ENCODE results near the gene CNOT1. TPM values are rescaled to one million over a fixed set of nuclear protein-coding genes. Genes with fewer than 3 reads are reported as not detected.

Gene CNOT1
- total RNA-seq, 2 donors from 2014 or later, result 295 to 315 TPM

- no peaks in the 10 kb centered on the region for H3K9me3 Mint-ChIP-seq
- no peak for ATAC-seq (replicated peaks in 1 of 2)
- H3K4me3 Mint-ChIP-seq, result no peak overlapping the region
- H3K36me3 Mint-ChIP-seq (ENCODE audit: insufficient read depth in 2 of 2), result no peaks in the 10 kb centered on the region
- no peak overlapping the region for H3K27ac Mint-ChIP-seq
- peaks cover 8% of the 10 kb centered on the region for H3K27me3 Mint-ChIP-seq (ENCODE audit: low read depth)
- H3K4me1 Mint-ChIP-seq (ENCODE audit: low read depth), result peaks cover 2% of the 10 kb centered on the region
- no peak for DNase-seq
Measured at GRCh38 chr16:58506241-58507194, 123.1 kb downstream of the CNOT1 start.

GRCh38 chr16:58503863-58504688 lies 125.5 kb downstream of the CNOT1 start:
- Mint-ChIP-seq H3K4me3 (no peak overlapping the region), H3K4me1 (ENCODE audit: low read depth) (peaks cover 7% of the 10 kb centered on the region), H3K36me3 (ENCODE audit: insufficient read depth in 2 of 2) (no peaks in the 10 kb centered on the region), H3K27ac (no peak overlapping the region), H3K27me3 (ENCODE audit: low read depth) (peaks cover 8% of the 10 kb centered on the region), H3K9me3 (no peaks in the 10 kb centered on the region)
- ATAC-seq (replicated peaks in 1 of 2) (no peak), DNase-seq (no peak)

- no peak for DNase-seq
- no peak overlapping the region for H3K27ac Mint-ChIP-seq
- H3K4me3 Mint-ChIP-seq, result no peak overlapping the region
- H3K27me3 Mint-ChIP-seq (ENCODE audit: low read depth), result peaks cover 8% of the 10 kb centered on the region
- no peak for ATAC-seq (replicated peaks in 1 of 2)
- H3K4me1 Mint-ChIP-seq (ENCODE audit: low read depth), result peaks cover 7% of the 10 kb centered on the region
- H3K36me3 Mint-ChIP-seq (ENCODE audit: insufficient read depth in 2 of 2), result no peaks in the 10 kb centered on the region
- no peaks in the 10 kb centered on the region for H3K9me3 Mint-ChIP-seq
Measured at GRCh38 chr16:58503166-58503862, 126.3 kb downstream of the CNOT1 start.

GRCh38 chr16:58502217-58502921 lies 127.3 kb downstream of the CNOT1 start:
- DNase-seq (no peak), ATAC-seq (replicated peaks in 1 of 2) (no peak)
- H3K27me3 Mint-ChIP-seq (ENCODE audit: low read depth), result peaks cover 8% of the 10 kb centered on the region
- H3K4me1 Mint-ChIP-seq (ENCODE audit: low read depth), result peaks cover 7% of the 10 kb centered on the region
- no peaks in the 10 kb centered on the region for H3K9me3 Mint-ChIP-seq
- no peaks in the 10 kb centered on the region for H3K36me3 Mint-ChIP-seq (ENCODE audit: insufficient read depth in 2 of 2)
- H3K4me3 Mint-ChIP-seq, result no peak overlapping the region
- H3K27ac Mint-ChIP-seq, result no peak overlapping the region

DNA sequence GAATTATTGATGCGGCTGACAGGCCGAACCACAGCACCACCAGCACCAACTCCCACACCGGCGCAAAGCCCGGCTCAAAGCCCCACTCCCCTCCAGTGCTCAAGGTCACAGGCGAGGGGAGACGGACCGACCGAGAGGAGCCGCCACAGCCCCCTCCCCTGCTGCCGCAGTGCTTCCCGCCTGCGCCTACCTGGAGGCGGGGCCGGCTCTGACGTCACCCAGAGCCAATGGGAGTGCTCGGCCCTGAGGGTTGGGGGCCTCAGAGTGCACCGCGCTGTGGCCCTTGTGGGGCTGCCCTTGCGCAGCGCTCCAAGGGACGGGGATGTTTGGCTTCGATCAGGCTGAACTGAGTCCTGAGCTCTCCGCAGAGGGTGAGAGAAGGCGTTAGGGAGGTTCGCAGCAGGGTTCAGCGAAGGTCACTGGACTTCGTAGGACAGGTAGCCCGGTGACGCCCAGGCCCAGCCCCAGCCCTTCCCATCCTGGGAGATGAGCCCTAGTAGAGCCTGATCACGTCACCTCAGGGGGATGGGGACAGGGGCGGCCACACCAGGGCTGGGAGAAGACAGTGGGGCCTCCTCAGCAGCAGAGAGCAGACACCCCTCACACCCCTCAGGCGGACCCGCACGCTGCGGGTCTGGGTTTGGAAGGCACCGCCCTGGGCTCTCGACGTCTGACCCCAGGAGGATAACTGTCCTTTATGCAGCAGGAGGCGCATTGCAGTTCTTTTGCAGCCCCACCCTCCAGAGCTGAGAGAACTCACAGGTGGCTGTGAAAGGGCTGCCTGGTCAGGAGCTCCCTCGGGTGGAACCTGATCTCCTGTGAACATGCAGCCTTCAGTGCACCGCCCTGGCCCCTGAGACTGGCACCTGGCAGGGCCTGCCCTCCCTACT lies 128.1 kb downstream of the CNOT1 start:
- peak; percentile 59 to 65 for DNase-seq
- Mint-ChIP-seq H3K4me1 (ENCODE audit: low read depth) (peaks cover 14% of the 10 kb centered on the region), H3K9me3 (no peaks in the 10 kb centered on the region), H3K4me3 (peak overlapping the region; percentile 79 to 85), H3K36me3 (ENCODE audit: insufficient read depth in 2 of 2) (no peaks in the 10 kb centered on the region), H3K27ac (no peak overlapping the region), H3K27me3 (ENCODE audit: low read depth) (peaks cover 8% of the 10 kb centered on the region)
- peak; percentile 62 to 64 for ATAC-seq (replicated peaks in 1 of 2)

GRCh38 chr16:58500430-58501241 lies 129.0 kb downstream of the CNOT1 start:
- Mint-ChIP-seq H3K4me1 (ENCODE audit: low read depth) (peaks cover 16% of the 10 kb centered on the region), H3K9me3 (no peaks in the 10 kb centered on the region), H3K27ac (no peak overlapping the region), H3K36me3 (ENCODE audit: insufficient read depth in 2 of 2) (no peaks in the 10 kb centered on the region), H3K4me3 (peak overlapping the region; percentile 79 to 85), H3K27me3 (ENCODE audit: low read depth) (peaks cover 8% of the 10 kb centered on the region)
- ATAC-seq (replicated peaks in 1 of 2) (peak; percentile 29 to 31), DNase-seq (peak in 1 of 2 donors; percentile 39)

DNA sequence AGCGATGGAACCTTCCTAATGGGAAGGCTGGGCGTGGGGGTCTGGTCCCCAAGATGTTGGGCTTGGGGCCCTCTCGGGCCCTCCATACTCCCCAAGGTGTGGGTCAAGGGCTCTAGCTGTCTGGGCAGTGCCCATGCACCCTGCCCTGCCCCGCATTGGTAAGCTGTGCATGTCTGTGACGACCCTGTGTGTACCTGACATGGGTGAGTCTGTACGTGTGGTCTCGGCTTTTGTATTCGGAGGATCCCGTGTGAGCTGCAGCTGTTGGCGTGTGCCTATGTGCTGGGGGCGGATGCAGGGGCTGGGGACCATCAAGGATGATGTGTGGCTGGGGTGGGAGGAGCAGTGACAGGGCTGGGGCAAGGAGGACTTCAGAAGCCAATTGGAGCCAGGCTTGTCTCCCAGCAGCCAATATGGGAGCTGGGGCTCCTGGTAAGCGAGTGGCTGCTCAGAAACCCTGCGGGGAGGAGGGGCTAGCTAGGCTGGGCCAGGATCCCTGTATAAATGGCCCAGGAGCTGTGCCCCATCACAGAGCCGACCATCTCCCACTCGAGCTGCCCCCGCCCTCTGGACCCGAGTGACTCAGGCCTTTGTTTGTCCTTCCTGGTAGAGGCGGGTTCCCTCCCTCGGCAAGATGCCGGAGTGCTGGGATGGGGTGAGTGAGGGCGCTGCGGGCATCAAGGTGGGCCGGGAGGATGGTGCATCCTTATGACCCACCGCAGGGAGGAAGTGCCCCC lies 129.8 kb downstream of the CNOT1 start, which contains the start of gene NDRG4:
Gene NDRG4 (plus strand): TSS at position 529 of the 737 bp plus-strand sequence. CDS start 106 bp downstream, at position 635.
- Mint-ChIP-seq H3K9me3 (no peaks in the 10 kb centered on the region), H3K4me3 (peak within 1 kb of the TSS; percentile 79 to 85), H3K27me3 (ENCODE audit: low read depth) (peaks cover 8% of the 10 kb centered on the region), H3K4me1 (ENCODE audit: low read depth) (peaks cover 24% of the 10 kb centered on the region), H3K27ac (no peak within 1 kb of the TSS), H3K36me3 (ENCODE audit: insufficient read depth in 2 of 2) (no peaks in the 10 kb centered on the region)
- ATAC-seq (replicated peaks in 1 of 2) (peak; percentile 68 to 74), DNase-seq (peak; percentile 56 to 68)

GRCh38 chr16:58499092-58499511 lies 130.5 kb downstream of the CNOT1 start:
- no peak overlapping the region for H3K27ac Mint-ChIP-seq
- ATAC-seq (replicated peaks in 1 of 2), result no peak
- H3K4me1 Mint-ChIP-seq (ENCODE audit: low read depth), result peaks cover 29% of the 10 kb centered on the region
- H3K9me3 Mint-ChIP-seq, result no peaks in the 10 kb centered on the region
- DNase-seq, result no peak
- no peaks in the 10 kb centered on the region for H3K36me3 Mint-ChIP-seq (ENCODE audit: insufficient read depth in 2 of 2)
- peaks cover 8% of the 10 kb centered on the region for H3K27me3 Mint-ChIP-seq (ENCODE audit: low read depth)
- H3K4me3 Mint-ChIP-seq, result no peak overlapping the region

DNA sequence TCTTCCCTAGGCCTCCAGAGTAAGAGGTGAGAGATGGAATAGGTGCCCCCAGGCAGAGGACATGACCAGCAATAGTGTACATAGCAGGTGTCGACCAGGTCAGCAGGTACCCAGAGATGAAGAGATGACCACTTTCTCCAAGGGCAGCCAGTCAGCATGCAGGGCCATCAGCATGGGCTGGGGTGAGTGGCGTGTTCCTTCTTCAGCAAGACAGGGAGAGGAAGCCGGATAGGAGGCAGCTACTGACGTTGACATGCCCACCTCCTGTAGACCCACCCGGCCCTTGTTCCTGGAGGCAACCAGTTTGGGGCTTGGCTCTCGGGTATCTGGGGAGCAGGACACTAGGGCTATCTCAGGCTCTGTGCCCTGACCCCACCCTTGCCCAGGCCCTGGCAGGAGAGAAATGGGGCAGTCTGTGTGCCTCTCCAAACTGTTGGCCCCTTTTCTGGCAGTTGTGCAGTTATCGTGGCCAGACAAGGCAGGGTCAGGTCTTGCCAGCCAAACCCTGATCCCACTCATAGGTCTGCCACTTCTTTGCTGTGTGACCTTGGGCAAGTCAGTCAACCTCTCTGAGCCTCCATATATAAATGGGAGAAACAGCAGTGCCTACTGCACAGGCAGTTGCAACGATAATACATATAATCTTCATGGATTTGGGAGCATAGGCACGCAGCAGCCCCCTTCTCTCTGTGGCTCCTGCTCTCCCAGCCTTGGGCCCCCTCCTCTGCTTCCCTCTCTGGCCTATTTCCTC lies 131.1 kb downstream of the CNOT1 start:
- Mint-ChIP-seq H3K4me3 (no peak overlapping the region), H3K36me3 (ENCODE audit: insufficient read depth in 2 of 2) (no peaks in the 10 kb centered on the region), H3K9me3 (no peaks in the 10 kb centered on the region), H3K4me1 (ENCODE audit: low read depth) (peaks cover 29% of the 10 kb centered on the region), H3K27ac (no peak overlapping the region), H3K27me3 (ENCODE audit: low read depth) (peaks cover 8% of the 10 kb centered on the region)
- ATAC-seq (replicated peaks in 1 of 2), result no peak
- DNase-seq, result no peak

DNA sequence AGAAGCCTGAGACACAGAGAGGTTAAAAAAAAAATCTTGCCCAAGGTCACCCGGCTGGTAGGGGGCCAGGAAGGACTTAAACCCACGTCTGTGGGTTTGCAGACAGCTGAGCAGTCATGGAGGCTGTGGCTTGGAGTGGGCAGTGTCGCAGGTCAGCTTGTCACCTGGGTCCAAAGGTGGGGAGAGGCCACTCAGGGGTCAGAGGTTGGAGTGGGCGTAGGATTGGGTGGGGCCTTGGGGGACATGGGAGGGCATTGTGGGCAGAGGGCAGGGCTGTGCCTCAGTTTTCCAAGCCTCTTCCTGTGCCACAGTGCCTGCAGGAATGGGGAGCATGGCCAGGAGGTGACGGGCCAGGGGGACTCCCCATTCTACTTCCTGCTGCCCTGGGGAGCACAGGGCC lies 131.7 kb downstream of the CNOT1 start:
- DNase-seq, result no peak

More for the DNA sequence above, 131.7 kb downstream of the CNOT1 start:
- H3K9me3 Mint-ChIP-seq, result no peaks in the 10 kb centered on the region
- ATAC-seq (replicated peaks in 1 of 2), result no peak
- no peaks in the 10 kb centered on the region for H3K36me3 Mint-ChIP-seq (ENCODE audit: insufficient read depth in 2 of 2)
- H3K4me1 Mint-ChIP-seq (ENCODE audit: low read depth), result peaks cover 29% of the 10 kb centered on the region
- H3K4me3 Mint-ChIP-seq, result no peak overlapping the region
- no peak overlapping the region for H3K27ac Mint-ChIP-seq
- H3K27me3 Mint-ChIP-seq (ENCODE audit: low read depth), result peaks cover 5% of the 10 kb centered on the region
